ENCODE measurements around the gene SLC35F3. TPM values are rescaled to one million over a fixed set of nuclear protein-coding genes. Genes with fewer than 3 reads are reported as not detected.

The SLC35F3 gene
- polyA plus RNA-seq, 1 donor from 2014 or later: 13.9 TPM

- Histone ChIP-seq H3K36me3 (ENCODE audit: insufficient read depth, low read length) (no peaks in the 10 kb centered on the region), H3K27ac (ENCODE audit: low read length) (no peak overlapping the region), H3K9me3 (ENCODE audit: low read length) (no peaks in the 10 kb centered on the region), H3K4me2 (ENCODE audit: low read length) (no peak overlapping the region), H4K20me1 (ENCODE audit: insufficient read depth) (no peaks in the 10 kb centered on the region), H3K9ac (ENCODE audit: low read length) (no peak overlapping the region), H3K27me3 (ENCODE audit: insufficient read depth, low read depth, low read length) (no peaks in the 10 kb centered on the region), H3K9me2 (ENCODE audit: insufficient read depth, low read length) (no peaks in the 10 kb centered on the region), H2AFZ (ENCODE audit: low read depth, low read length) (no peak overlapping the region), H3K79me2 (replicated peaks; ENCODE audit: insufficient read depth, low read length) (no peaks in the 10 kb centered on the region), H3F3A (ENCODE audit: insufficient read depth, low read length, poor library complexity, severe bottlenecking) (no peaks in the 10 kb centered on the region), H3K4me3 (ENCODE audit: low read length) (no peak overlapping the region)
- TF ChIP-seq REST (IDR thresholded peaks at IDR 0.05; ENCODE audit: borderline replicate concordance) (no peak), TAF1 (IDR thresholded peaks at IDR 0.05; ENCODE audit: low read depth) (no peak), POLR2AphosphoS5 (IDR thresholded peaks at IDR 0.05) (no peak), MXI1 (conservative IDR thresholded peaks at IDR 0.05; ENCODE audit: poor library complexity, severe bottlenecking) (no peak), EZH2 (IDR thresholded peaks at IDR 0.05; ENCODE audit: borderline replicate concordance, insufficient read depth, low read length, poor library complexity, severe bottlenecking) (no peak), EP300 (conservative IDR thresholded peaks at IDR 0.05; ENCODE audit: poor library complexity, severe bottlenecking) (no peak), SMC3 (conservative IDR thresholded peaks at IDR 0.05; ENCODE audit: poor library complexity) (no peak), RAD21 (conservative IDR thresholded peaks at IDR 0.05) (no peak)
- TF ChIP-seq, protein P1, sequence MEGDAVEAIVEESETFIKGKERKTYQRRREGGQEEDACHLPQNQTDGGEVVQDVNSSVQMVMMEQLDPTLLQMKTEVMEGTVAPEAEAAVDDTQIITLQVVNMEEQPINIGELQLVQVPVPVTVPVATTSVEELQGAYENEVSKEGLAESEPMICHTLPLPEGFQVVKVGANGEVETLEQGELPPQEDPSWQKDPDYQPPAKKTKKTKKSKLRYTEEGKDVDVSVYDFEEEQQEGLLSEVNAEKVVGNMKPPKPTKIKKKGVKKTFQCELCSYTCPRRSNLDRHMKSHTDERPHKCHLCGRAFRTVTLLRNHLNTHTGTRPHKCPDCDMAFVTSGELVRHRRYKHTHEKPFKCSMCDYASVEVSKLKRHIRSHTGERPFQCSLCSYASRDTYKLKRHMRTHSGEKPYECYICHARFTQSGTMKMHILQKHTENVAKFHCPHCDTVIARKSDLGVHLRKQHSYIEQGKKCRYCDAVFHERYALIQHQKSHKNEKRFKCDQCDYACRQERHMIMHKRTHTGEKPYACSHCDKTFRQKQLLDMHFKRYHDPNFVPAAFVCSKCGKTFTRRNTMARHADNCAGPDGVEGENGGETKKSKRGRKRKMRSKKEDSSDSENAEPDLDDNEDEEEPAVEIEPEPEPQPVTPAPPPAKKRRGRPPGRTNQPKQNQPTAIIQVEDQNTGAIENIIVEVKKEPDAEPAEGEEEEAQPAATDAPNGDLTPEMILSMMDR (IDR thresholded peaks at IDR 0.05; ENCODE audit: poor library complexity, severe bottlenecking): no peak
Observed at GRCh38 chr1:234231893-234232276, 327.4 kb downstream of the SLC35F3 start.

DNA sequence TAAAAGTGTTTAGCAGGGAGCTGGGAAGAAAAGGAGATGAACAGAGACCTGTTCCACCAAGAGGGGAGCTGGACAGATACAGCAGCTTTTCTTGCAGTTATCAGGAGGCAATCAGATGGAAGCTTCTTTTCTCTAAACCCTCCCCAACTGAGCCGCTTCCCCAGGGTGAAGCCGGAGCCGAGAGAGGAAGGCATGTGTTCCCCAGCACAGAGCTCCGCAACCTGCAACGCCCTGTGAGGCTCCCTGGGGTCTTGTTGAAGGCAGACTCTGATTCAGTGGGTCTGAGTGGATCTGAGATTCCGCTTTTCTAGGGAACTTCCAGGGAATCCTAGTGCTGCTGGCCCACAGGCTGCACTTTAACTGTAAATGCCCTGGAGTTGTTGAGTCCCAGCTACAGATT, 329.7 kb downstream of the SLC35F3 start:
- Histone ChIP-seq H3F3A (ENCODE audit: insufficient read depth, low read length, poor library complexity, severe bottlenecking) (no peaks in the 10 kb centered on the region), H3K9me3 (ENCODE audit: low read length) (no peaks in the 10 kb centered on the region), H3K27ac (ENCODE audit: low read length) (no peak overlapping the region), H3K4me3 (ENCODE audit: low read length) (no peak overlapping the region), H3K9ac (ENCODE audit: low read length) (no peak overlapping the region), H3K9me2 (ENCODE audit: insufficient read depth, low read length) (no peaks in the 10 kb centered on the region), H3K79me2 (replicated peaks; ENCODE audit: insufficient read depth, low read length) (no peaks in the 10 kb centered on the region), H4K20me1 (ENCODE audit: insufficient read depth) (no peaks in the 10 kb centered on the region), H3K27me3 (ENCODE audit: insufficient read depth, low read depth, low read length) (no peaks in the 10 kb centered on the region), H2AFZ (ENCODE audit: low read depth, low read length) (no peak overlapping the region), H3K4me2 (ENCODE audit: low read length) (no peak overlapping the region), H3K36me3 (ENCODE audit: insufficient read depth, low read length) (no peaks in the 10 kb centered on the region)
- TF ChIP-seq EP300 (conservative IDR thresholded peaks at IDR 0.05; ENCODE audit: poor library complexity, severe bottlenecking) (no peak), POLR2AphosphoS5 (IDR thresholded peaks at IDR 0.05) (no peak), EZH2 (IDR thresholded peaks at IDR 0.05; ENCODE audit: borderline replicate concordance, insufficient read depth, low read length, poor library complexity, severe bottlenecking) (no peak)
- TF ChIP-seq, protein P1 (IDR thresholded peaks at IDR 0.05; ENCODE audit: poor library complexity, severe bottlenecking): no peak
